Gastrocnemius medialis (tissue), 4 donors: ENCODE data around the gene ATF6. TPM values are rescaled to one million over a fixed set of nuclear protein-coding genes. Genes with fewer than 3 reads are reported as not detected.
"Not testable (repeated sequence)": the region's sequence is repeated elsewhere in the genome, so short reads cannot be mapped to it uniquely, and the experiment has no call there.

Experiments
- ATAC-seq, 2 donors: fragments of 150-250 bp; one replicate each; pipeline ENCODE4 v1.9.1; 2016
- DNase-seq, 2 donors: peaks; one replicate each; pipeline ENCODE4 v3.0.0-alpha.2; 2019
- H3K27ac ChIP-seq, 4 donors: fragments of 200-600 bp; sonication (generic); 1 replicate in 1 of 4; 2 replicates in 3 of 4; pipeline ENCODE4 v1.5.1; 2016 to 2018; ENCODE audit warnings: mild to moderate bottlenecking in 2 of 4, moderate library complexity in 1 of 4
- H3K27me3 ChIP-seq, 3 donors: fragments of 200-600 bp; sonication (generic) in 2 of 3; 1 replicate in 1 of 3; 2 replicates in 2 of 3; pipeline versions ENCODE4 v1.5.1 to v1.6.0; 2016 to 2019; ENCODE audit warnings: mild to moderate bottlenecking in 1 of 3, moderate library complexity in 1 of 3
- H3K36me3 ChIP-seq, 2 donors: fragments of 200-600 bp; sonication (generic) in 1 of 2; one replicate each; pipeline ENCODE4 v1.5.1; 2017 to 2018
- H3K4me1 ChIP-seq, 2 donors: fragments of 200-600 bp; sonication (generic) in 1 of 2; one replicate each; pipeline ENCODE4 v1.5.1; 2016 to 2017; ENCODE audit warnings: mild to moderate bottlenecking in 2 of 2
- H3K4me3 ChIP-seq, 4 donors: fragments of 200-600 bp; sonication (generic) in 3 of 4; 1 replicate in 1 of 4; 2 replicates in 3 of 4; pipeline ENCODE4 v1.5.1; 2016 to 2019; ENCODE audit warnings: mild to moderate bottlenecking in 2 of 4
- H3K9me3 ChIP-seq, 3 donors: fragments of 200-600 bp; sonication (generic) in 2 of 3; 1 replicate in 1 of 3; 2 replicates in 2 of 3; pipeline ENCODE4 v1.5.1; 2016 to 2019
- CTCF ChIP-seq, 5 experiments: fragments of 450-650 bp in 3 of 5; fragments of 200-600 bp in 2 of 5; sonication (generic) in 2 of 5; IDR thresholded peaks in 4 of 5; conservative IDR thresholded peaks in 1 of 5; 1 replicate in 4 of 5; 2 replicates in 1 of 5; pipeline ENCODE4 v1.5.1; 2016 to 2019; ENCODE audit warnings: antibody characterized with exemption in 5 of 5, mild to moderate bottlenecking in 3 of 5, moderate library complexity in 3 of 5
- POLR2A ChIP-seq, 2 donors: fragments of 450-650 bp; IDR thresholded peaks; one replicate each; pipeline ENCODE4 v1.6.1; 2017; ENCODE audit warnings: antibody characterized with exemption in 2 of 2, mild to moderate bottlenecking in 2 of 2, moderate library complexity in 2 of 2
- in situ Hi-C, 4 donors: fragments of 200-750 bp; cut with MboI; loops; one replicate each; pipeline versions ENCODE4 v1.15.0 to v1.8.0; 2017; ENCODE audit warnings: low sequenced_read_pairs in 4 of 4
- intact Hi-C: fragments of 100-400 bp; cut with DNase I; formaldehyde crosslinking; loops from one replicate; pipeline ENCODE4 v1.15.1; 2023; ENCODE audit warnings: low total_unique reads
- total RNA-seq, 4 donors: library from RNA; depleted of rRNA; stranded (reverse); fragments of >200 nt; gene quantifications; one replicate each; pipeline versions ENCODE4 v1.1.0 to v1.2.3, GENCODE V29; 2016

The ATF6 gene
- total RNA-seq, 4 donors from 2014 or later, result 15.3 to 20.1 (median 18.3) TPM

- intact Hi-C loops (no loop called here), in situ Hi-C loops (no loop called here)
- H3K9me3 ChIP-seq, result no peaks in the 10 kb centered on the region
- no peaks in the 10 kb centered on the region for H3K27me3 ChIP-seq
- H3K4me3 ChIP-seq, result no peak overlapping the region
- TF ChIP-seq CTCF (IDR thresholded peaks at IDR 0.05 in 4 of 5, conservative IDR thresholded peaks at IDR 0.05 in 1 of 5), result no peak
- no peak for TF ChIP-seq POLR2A (IDR thresholded peaks at IDR 0.05)
- peaks cover 0 to 13% of the 10 kb centered on the region in 2 donors for H3K36me3 ChIP-seq
- ATAC-seq, result no peak
- peaks cover 4 to 8% of the 10 kb centered on the region in 2 donors for H3K4me1 ChIP-seq
- DNase-seq, result no peak
- H3K27ac ChIP-seq, result no peak overlapping the region
Measured at GRCh38 chr1:161825831-161826230, 59.7 kb downstream of the ATF6 start.

- Histone ChIP-seq H3K4me1 (peaks cover 4 to 8% of the 10 kb centered on the region in 2 donors), H3K36me3 (peaks cover 0 to 7% of the 10 kb centered on the region in 2 donors)
Measured at GRCh38 chr1:161826478-161826877, 60.4 kb downstream of the ATF6 start.

GRCh38 chr1:161827786-161828185 lies 61.7 kb downstream of the ATF6 start:
- no peak overlapping the region for H3K27ac ChIP-seq
- H3K4me1 ChIP-seq, result peaks cover 4 to 8% of the 10 kb centered on the region in 2 donors
- no peak for DNase-seq
- in situ Hi-C loops, result no loop called here
- H3K36me3 ChIP-seq, result no peaks in the 10 kb centered on the region
- intact Hi-C loops, result no loop called here
- ATAC-seq, result no peak
- H3K9me3 ChIP-seq, result no peaks in the 10 kb centered on the region
- no peaks in the 10 kb centered on the region for H3K27me3 ChIP-seq
- TF ChIP-seq POLR2A (IDR thresholded peaks at IDR 0.05), result no peak
- H3K4me3 ChIP-seq, result no peak overlapping the region

More at GRCh38 chr1:161826478-161826877, 60.4 kb downstream of the ATF6 start:
- H3K27me3 ChIP-seq, result no peaks in the 10 kb centered on the region
- TF ChIP-seq POLR2A (IDR thresholded peaks at IDR 0.05), result no peak
- TF ChIP-seq CTCF (IDR thresholded peaks at IDR 0.05 in 4 of 5, conservative IDR thresholded peaks at IDR 0.05 in 1 of 5), result no peak
- H3K9me3 ChIP-seq, result no peaks in the 10 kb centered on the region
- DNase-seq (no peak), ATAC-seq (no peak)
- H3K4me3 ChIP-seq, result no peak overlapping the region
- in situ Hi-C loops, result no loop called here
- H3K27ac ChIP-seq, result no peak overlapping the region
- intact Hi-C loops, result no loop called here

- H3K9me3 ChIP-seq, H3K36me3 ChIP-seq, DNase-seq, intact Hi-C loops, H3K27ac ChIP-seq, ATAC-seq, H3K4me3 ChIP-seq, H3K27me3 ChIP-seq, in situ Hi-C loops: not testable (repeated sequence)
- H3K4me1 ChIP-seq, result peaks cover 6 to 11% of the 10 kb centered on the region in 2 donors
Measured at GRCh38 chr1:161832299-161832907, 66.3 kb downstream of the ATF6 start.

- intact Hi-C loops, result no loop called here
- DNase-seq (no peak), ATAC-seq (no peak)
- TF ChIP-seq CTCF (IDR thresholded peaks at IDR 0.05 in 4 of 5, conservative IDR thresholded peaks at IDR 0.05 in 1 of 5), result no peak
- no peak for TF ChIP-seq POLR2A (IDR thresholded peaks at IDR 0.05)
- peaks cover 7 to 8% of the 10 kb centered on the region in 2 donors for H3K4me1 ChIP-seq
- H3K27ac ChIP-seq, result no peak overlapping the region
- no peaks in the 10 kb centered on the region for H3K9me3 ChIP-seq
- in situ Hi-C loops, result no loop called here
- H3K27me3 ChIP-seq, result no peaks in the 10 kb centered on the region
- no peaks in the 10 kb centered on the region for H3K36me3 ChIP-seq
- H3K4me3 ChIP-seq, result no peak overlapping the region
Measured at GRCh38 chr1:161834967-161835550, 68.9 kb downstream of the ATF6 start.
